ENCODE data around the gene TUFT1.
A peak's percentile ranks its signal among the peaks of the same experiment; 100 is the strongest.
"Not testable (repeated sequence)": the region's sequence is repeated elsewhere in the genome, so short reads cannot be mapped to it uniquely, and the experiment has no call there.

Gene TUFT1

DNA sequence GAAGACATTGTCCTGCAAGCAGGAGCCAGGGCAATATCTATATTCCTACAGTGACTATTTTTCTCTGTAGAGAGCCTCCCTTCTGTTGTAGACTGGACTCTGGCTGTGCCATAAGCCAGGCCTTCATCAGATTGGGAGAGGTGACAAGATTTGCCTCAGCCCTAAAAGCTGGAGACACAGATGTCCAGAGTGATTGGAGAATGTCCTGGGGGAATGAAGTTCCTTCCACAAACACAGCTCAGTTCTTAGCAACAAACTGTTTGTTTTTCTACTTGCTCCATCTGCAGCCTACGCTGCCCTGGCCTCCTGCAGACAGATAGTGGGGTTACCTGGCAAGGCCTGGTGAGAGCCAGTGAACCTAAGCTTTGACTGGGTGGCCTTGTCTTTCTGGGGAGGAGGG is 41.8 kb downstream of the TUFT1 start:
- DNase-seq, result no peak

- DNase-seq, result no peak
Observed at GRCh38 chr1:151583796-151584195, 43.7 kb downstream of the TUFT1 start.

DNA sequence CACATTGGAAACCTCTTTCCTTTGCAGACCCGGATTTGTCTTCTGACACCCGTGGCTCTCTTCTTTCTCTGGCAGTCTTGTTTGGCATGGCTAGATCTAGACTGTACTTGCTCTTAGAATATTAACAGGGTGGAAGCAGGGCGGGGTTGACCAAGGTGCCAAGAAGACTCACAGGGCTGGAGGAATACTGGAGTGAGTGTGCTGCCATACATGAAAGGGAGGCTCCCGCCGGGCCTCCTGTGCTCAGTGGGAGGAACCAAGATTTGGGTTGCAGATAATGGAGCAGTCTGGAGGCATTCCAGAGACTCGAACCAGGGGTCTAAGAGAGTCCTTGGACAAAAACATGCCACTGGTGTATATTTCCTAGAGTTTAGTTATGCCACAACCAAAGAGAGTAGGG is 44.2 kb downstream of the TUFT1 start:
- no peak for DNase-seq

- DNase-seq, result no peak
Observed at GRCh38 chr1:151584780-151585179, 44.7 kb downstream of the TUFT1 start.

- peak; percentile 57 for DNase-seq
Observed at GRCh38 chr1:151585622-151586021, 45.5 kb downstream of the TUFT1 start.

GRCh38 chr1:151590961-151591360 is 50.9 kb downstream of the TUFT1 start:
- DNase-seq, result no peak

- DNase-seq, result no peak
Observed at GRCh38 chr1:151593730-151594129, 53.6 kb downstream of the TUFT1 start.

DNA sequence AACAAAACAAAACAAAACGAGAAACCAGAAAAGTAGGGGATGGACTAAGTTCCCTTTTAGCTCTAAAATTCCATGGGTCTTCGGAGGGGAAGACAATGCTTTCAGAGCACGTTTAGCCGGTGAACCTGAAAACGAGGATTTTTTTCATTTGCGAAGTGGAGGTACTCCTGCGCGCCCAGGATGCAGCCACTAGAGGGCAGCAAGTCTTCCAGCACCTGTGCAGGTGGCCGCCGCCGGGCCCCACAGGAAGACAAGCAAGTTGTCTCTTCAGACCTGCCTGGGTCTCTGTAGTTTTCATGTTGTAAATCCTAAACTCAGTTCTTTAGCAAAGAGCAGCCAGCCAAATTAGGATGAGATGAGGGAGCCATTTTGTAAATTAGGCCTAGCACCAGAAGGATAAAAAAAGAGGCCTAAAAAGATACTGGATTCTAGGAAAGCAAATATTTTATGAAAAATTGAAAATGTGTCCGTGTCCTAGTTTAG is 54.1 kb downstream of the TUFT1 start:
- peak; percentile 22 for DNase-seq

- DNase-seq, result no peak
Observed at GRCh38 chr1:151596166-151596953, 56.3 kb downstream of the TUFT1 start.

GRCh38 chr1:151602550-151602949 is 62.4 kb downstream of the TUFT1 start:
- not testable (repeated sequence) for DNase-seq

GRCh38 chr1:151604291-151604690 is 64.2 kb downstream of the TUFT1 start:
- DNase-seq, result no peak

DNA sequence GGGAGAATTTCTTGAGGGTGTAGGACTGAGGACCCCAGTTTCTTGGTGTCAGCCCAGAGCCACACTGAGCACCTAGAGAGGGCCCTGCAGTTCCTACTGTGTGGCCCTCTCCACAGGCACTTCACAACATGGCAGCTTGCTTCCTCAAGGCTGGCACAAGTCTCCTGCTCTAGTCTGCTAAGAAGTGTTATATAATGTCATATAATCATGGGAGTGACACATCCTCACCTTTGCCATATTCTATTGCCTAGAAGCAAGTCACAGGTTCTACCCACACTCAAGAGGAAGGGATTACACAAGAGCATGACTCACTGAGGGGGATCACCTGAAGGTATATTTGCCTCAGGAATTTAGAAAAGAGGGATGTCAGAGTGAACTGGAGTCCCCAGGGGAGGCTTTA is 66.3 kb downstream of the TUFT1 start:
- peak; percentile 38 for DNase-seq

- DNase-seq, result no peak
Observed at GRCh38 chr1:151606857-151607256, 66.7 kb downstream of the TUFT1 start.

DNA sequence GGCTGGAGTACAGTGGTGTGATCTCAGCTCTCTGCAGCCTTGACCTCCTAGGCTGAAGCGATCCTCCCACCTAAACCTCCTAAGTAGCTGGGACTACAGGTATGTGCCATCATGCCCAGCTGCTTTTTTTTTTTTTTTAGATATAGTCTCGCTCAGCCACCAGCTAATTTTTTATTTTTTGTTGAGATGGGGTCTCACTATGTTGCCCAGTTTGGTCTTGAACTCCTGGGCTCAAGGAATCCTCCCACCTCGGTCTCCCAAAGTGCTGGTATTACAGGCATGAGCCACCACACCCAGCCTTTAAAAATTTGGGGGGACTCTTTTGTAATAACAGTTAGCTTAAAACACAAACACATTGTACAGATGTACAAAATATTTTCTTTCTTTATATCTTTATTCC is 70.0 kb downstream of the TUFT1 start:
- no peak for DNase-seq

DNA sequence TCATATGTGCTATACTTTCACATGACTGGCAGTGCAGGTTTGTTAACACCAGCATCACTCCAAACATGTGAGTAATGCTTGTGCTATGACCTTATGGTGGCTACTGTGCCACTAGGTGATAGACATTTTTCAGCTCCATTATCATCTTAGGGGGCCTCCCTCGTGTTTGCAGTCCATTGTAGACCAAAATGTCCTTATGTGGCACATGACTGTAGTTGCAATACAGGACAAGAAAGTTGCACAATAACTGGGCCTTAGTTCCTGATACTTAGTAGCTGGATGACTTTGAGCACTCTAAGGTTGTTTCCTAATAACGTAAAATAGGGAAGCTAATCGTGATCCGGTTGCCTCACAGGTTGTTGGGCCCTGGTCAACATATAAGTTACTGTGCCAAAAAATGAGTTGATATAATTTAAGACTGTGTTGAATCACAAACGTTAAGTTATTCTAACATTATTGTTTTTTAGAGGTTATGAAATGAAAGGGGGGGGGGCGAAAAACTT is 71.2 kb downstream of the TUFT1 start:
- DNase-seq, result peak; percentile 53

- DNase-seq, result peak; percentile 90
Observed at GRCh38 chr1:151611832-151612500, 71.9 kb downstream of the TUFT1 start, which contains the start of gene SNX27. Gene SNX27 (plus strand): TSS chr1:151612050. CDS start chr1:151612202, 152 bp downstream.

- DNase-seq, result peak; percentile 16
Observed at GRCh38 chr1:151612501-151613281, 72.6 kb downstream of the TUFT1 start.

DNA sequence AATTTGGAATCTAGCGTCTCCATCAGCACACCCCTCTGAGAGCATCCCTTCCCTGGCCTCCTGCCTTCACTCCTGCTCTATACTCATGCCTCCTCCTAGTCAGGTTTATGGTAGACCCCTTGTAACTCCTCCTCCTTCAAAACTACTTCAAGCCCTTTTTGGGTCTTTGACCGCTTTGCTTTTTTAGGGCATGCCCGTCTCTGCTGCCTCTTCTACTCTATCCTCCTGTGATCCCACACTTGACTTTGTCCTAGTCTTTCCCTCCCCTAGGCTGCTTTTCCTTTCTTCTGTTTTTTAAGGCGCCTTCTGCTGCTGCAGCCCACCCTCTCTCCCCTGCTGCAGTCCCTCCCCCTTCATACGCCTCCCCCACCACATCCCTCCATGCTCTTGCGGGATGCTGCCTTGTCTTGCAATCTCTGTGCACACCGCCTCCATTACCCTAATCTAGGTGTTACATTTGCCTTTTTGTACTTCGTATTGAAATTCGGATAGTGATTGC is 73.2 kb downstream of the TUFT1 start:
- DNase-seq, result no peak

DNA sequence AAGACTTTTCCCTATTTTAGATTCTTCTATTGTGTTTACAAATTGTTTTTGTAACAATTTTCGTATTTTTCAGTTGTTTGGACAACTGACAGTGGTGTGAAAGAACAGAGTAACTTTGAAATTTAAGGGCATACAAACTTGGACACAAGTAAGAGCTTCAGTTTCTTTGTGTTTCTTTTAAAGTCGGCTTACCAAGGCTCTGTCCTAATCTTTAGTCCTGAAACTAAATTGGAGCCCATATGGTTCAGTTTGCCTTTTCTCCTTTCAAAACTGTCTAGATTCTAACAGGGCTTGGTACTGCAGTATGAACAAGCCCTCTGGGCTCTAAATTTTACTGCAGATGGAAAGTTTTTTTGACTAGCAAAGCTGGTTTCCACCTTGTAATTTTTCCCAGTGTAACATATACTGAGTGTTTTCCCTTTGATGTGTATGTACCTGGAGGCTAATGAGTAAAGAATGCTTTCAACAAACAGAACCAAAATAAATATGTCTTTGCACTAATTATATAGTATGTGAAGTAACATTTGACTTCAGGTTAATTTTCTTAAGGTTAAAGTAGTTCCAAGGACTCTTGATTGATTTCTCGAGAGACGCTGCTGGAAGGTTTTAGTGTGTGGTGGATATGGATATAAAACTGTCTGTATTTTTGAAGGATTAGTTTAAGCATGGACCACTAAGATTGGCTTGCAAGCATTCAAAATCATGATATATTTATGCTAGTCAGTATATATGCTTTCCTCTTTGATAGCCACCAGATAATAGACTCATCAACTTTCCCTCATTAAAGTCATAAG is 75.8 kb downstream of the TUFT1 start:
- no peak for DNase-seq

- DNase-seq, result no peak
Observed at GRCh38 chr1:151616505-151616849, 76.4 kb downstream of the TUFT1 start.

GRCh38 chr1:151618003-151618402 is 77.9 kb downstream of the TUFT1 start:
- DNase-seq, result no peak

DNA sequence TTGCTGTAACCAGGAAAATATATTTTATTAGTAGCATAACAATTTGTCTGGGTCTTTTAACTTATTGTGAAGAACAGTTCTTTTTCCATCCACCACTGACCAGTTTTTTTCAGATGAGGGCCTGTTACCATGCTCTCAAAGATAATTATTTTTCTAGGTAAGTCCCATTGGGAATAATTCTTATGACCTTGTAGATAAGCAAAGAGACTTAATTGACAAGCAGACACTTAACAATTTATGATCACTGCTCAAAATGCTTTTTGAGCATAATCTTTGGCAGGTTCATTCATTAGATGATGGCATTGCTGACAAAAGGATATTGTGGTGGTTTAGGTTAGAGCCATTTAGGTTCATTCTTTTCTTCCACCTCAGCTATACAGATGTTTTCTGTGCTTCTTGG is 78.4 kb downstream of the TUFT1 start:
- no peak for DNase-seq

Measured in fibroblast of skin of right quadriceps (primary cell).